ENCODE data around the gene PTPRZ1.
A peak's percentile ranks its signal among the peaks of the same experiment; 100 is the strongest.

PTPRZ1 gene

DNA sequence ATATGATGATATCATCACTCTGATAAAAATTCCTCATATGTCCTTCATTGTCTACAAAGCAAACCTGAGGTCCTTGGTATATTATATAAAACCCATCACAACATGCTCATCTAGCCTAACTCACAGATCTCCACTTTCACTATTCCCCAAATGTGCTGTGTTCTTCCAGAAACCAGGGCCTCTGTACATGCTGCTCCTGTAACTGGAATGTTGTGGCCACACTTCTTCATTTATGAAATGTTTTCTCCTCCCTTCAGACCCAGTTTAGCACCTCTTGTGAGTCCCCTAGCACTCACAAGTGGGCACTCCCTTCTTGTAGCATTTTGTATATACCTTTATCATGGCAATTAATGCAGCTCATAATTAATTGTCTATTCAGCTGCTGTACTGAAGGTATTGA is 209.2 kb downstream of the PTPRZ1 start:
- Histone ChIP-seq H3K36me3 (ENCODE audit: low read length) (no peaks in the 10 kb centered on the region), H3K27ac (ENCODE audit: low read depth, low read length) (no peak overlapping the region)

DNA sequence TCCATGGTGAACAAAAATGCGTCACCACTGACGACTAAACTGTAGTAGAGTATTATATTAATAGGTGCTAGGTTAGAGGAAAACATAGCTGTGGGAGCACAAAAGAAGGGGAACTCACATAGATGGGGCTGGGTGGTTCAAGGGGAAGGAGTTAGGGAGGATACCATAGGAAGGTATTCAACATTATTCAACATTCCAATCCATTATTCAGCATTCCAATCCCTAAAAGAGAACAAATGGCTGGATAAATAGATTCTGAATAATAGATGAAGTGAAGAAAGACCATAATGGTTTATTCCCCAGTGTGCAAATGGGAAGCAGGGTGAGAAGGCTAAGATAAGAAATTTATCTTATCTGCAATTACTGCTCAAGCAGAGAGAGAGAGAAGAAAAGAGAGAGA is 209.7 kb downstream of the PTPRZ1 start:
- Histone ChIP-seq H3K27ac (ENCODE audit: low read depth, low read length) (no peak overlapping the region), H3K27me3 (ENCODE audit: low read length) (no peaks in the 10 kb centered on the region), H3K36me3 (ENCODE audit: low read length) (no peaks in the 10 kb centered on the region), H3K9ac (ENCODE audit: low read length) (no peak overlapping the region), H3F3A (ENCODE audit: insufficient read depth) (no peaks in the 10 kb centered on the region), H2AFZ (ENCODE audit: low read depth, low read length, severe bottlenecking) (no peak overlapping the region), H3K9me2 (replicated peaks; ENCODE audit: insufficient read depth, low read length) (no peaks in the 10 kb centered on the region), H3K9me3 (ENCODE audit: insufficient read depth, low read length) (no peaks in the 10 kb centered on the region), H3K4me3 (ENCODE audit: insufficient read depth, low read length, poor library complexity, severe bottlenecking) (no peak overlapping the region), H3K4me2 (ENCODE audit: low read depth, low read length, poor library complexity, severe bottlenecking) (no peak overlapping the region), H4K20me1 (ENCODE audit: low read depth, low read length) (no peaks in the 10 kb centered on the region), H3K79me2 (ENCODE audit: insufficient read depth, low read length) (no peaks in the 10 kb centered on the region)
- TF ChIP-seq EZH2phosphoT487 (conservative IDR thresholded peaks at IDR 0.05; ENCODE audit: low read length): no peak
- TF ChIP-seq, protein P1, sequence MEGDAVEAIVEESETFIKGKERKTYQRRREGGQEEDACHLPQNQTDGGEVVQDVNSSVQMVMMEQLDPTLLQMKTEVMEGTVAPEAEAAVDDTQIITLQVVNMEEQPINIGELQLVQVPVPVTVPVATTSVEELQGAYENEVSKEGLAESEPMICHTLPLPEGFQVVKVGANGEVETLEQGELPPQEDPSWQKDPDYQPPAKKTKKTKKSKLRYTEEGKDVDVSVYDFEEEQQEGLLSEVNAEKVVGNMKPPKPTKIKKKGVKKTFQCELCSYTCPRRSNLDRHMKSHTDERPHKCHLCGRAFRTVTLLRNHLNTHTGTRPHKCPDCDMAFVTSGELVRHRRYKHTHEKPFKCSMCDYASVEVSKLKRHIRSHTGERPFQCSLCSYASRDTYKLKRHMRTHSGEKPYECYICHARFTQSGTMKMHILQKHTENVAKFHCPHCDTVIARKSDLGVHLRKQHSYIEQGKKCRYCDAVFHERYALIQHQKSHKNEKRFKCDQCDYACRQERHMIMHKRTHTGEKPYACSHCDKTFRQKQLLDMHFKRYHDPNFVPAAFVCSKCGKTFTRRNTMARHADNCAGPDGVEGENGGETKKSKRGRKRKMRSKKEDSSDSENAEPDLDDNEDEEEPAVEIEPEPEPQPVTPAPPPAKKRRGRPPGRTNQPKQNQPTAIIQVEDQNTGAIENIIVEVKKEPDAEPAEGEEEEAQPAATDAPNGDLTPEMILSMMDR (IDR thresholded peaks at IDR 0.05; ENCODE audit: insufficient read depth, low read length, poor library complexity, severe bottlenecking): no peak

More for the DNA sequence above, 209.2 kb downstream of the PTPRZ1 start:
- no peak overlapping the region for H2AFZ ChIP-seq (ENCODE audit: low read depth, low read length, severe bottlenecking)
- H3K4me3 ChIP-seq (ENCODE audit: insufficient read depth, low read length, poor library complexity, severe bottlenecking): no peak overlapping the region
- TF ChIP-seq EZH2phosphoT487 (conservative IDR thresholded peaks at IDR 0.05; ENCODE audit: low read length): no peak
- TF ChIP-seq, protein P1 (IDR thresholded peaks at IDR 0.05; ENCODE audit: insufficient read depth, low read length, poor library complexity, severe bottlenecking): no peak
- H4K20me1 ChIP-seq (ENCODE audit: low read depth, low read length): no peaks in the 10 kb centered on the region
- no peak overlapping the region for H3K9ac ChIP-seq (ENCODE audit: low read length)
- no peaks in the 10 kb centered on the region for H3K27me3 ChIP-seq (ENCODE audit: low read length)
- no peaks in the 10 kb centered on the region for H3F3A ChIP-seq (ENCODE audit: insufficient read depth)
- no peaks in the 10 kb centered on the region for H3K9me2 ChIP-seq (replicated peaks; ENCODE audit: insufficient read depth, low read length)
- H3K79me2 ChIP-seq (ENCODE audit: insufficient read depth, low read length): no peaks in the 10 kb centered on the region
- H3K4me2 ChIP-seq (ENCODE audit: low read depth, low read length, poor library complexity, severe bottlenecking): no peak overlapping the region
- H3K9me3 ChIP-seq (ENCODE audit: insufficient read depth, low read length): no peaks in the 10 kb centered on the region

DNA sequence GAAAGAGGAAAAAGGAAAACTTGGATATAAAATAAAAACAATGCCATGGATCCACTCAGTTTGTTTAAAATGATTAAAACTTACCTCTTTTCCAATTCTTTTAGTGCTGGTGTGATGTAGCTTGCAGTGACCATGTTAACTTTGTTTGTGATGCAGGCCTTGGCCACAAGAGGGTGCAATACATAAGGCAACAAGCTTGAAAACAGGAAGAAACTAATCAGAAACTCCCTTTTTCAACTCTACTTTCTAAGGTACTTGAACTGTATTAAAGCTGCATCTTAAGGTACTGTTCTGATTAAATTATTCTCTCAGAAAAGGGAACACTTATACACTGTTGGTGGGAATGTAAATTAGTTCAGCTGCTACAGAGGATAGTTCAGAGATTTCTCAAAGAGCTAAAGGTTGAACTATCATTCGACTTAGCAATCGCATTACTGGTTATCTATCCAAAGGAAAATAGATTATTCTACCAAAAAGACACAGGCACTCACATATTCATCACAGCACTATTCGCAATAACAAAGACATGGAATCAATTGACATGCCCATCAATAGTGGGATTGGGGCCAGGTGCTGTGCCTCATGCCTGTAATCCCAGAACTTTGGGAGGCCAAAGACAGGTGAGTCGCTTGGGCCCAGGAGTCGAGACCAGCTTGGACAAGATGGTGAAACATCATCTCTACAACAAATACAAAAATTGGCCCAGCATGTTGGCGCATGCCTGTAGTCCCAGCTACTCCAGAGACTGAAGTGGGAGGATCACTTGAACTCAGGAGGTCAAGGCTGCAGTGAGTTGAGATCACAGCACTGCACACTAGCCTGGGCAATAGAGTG is 220.2 kb downstream of the PTPRZ1 start:
- no peak overlapping the region for H3K27ac ChIP-seq (ENCODE audit: low read depth, low read length)
- H3K36me3 ChIP-seq (ENCODE audit: low read length): no peaks in the 10 kb centered on the region

More for the DNA sequence above, 220.2 kb downstream of the PTPRZ1 start:
- Histone ChIP-seq H2AFZ (ENCODE audit: low read depth, low read length, severe bottlenecking) (no peak overlapping the region), H3K9ac (ENCODE audit: low read length) (no peak overlapping the region), H3K27me3 (ENCODE audit: low read length) (no peaks in the 10 kb centered on the region), H3F3A (ENCODE audit: insufficient read depth) (no peaks in the 10 kb centered on the region), H4K20me1 (ENCODE audit: low read depth, low read length) (no peaks in the 10 kb centered on the region), H3K4me2 (ENCODE audit: low read depth, low read length, poor library complexity, severe bottlenecking) (no peak overlapping the region), H3K79me2 (ENCODE audit: insufficient read depth, low read length) (no peaks in the 10 kb centered on the region), H3K4me3 (ENCODE audit: insufficient read depth, low read length, poor library complexity, severe bottlenecking) (no peak overlapping the region), H3K9me2 (replicated peaks; ENCODE audit: insufficient read depth, low read length) (no peaks in the 10 kb centered on the region), H3K9me3 (ENCODE audit: insufficient read depth, low read length) (no peaks in the 10 kb centered on the region)
- TF ChIP-seq EZH2phosphoT487 (conservative IDR thresholded peaks at IDR 0.05; ENCODE audit: low read length): no peak
- TF ChIP-seq, protein P1 (IDR thresholded peaks at IDR 0.05; ENCODE audit: insufficient read depth, low read length, poor library complexity, severe bottlenecking): peak; percentile 86

All from SU-DHL-6 (cell line).